HepG2 (cell line): ENCODE measurements around the gene GAS2L1. TPM values are rescaled to one million over a fixed set of nuclear protein-coding genes. Genes with fewer than 3 reads are reported as not detected.
A peak's percentile ranks its signal among the peaks of the same experiment; 100 is the strongest.

Experiments used
- ATAC-seq: fragments of 200-7000 bp; cut with Tn5 transposase; 3 replicates; pipeline ENCODE4 v1.9.1; 2020; ENCODE audit warnings: mild to moderate bottlenecking, moderate library complexity
- BruUV-seq: library from RNA; stranded (reverse); fragments of 400-500 nt; replicated peaks from 2 replicates; lab custom pipeline; 2021; lab: Mats Ljungman, UMichigan
- CTCF ChIA-PET: fragments of 300-600 bp; formaldehyde crosslinking; extraction: SDS; loops from one replicate; lab custom pipeline; 2021; ENCODE audit warnings: low total read pairs, inconsistent platforms, low intra/inter-chr PET ratio; lab: Yijun Ruan, JAX
- POLR2A ChIA-PET: fragments of 350-600 bp; sonication (Branson Sonifier 250); formaldehyde crosslinking; loops from one replicate; lab custom pipeline; 2020; ENCODE audit warnings: antibody characterized with exemption, inconsistent platforms; lab: Yijun Ruan, JAX
- DNase-seq: peaks from one replicate; pipeline ENCODE4 v3.0.0-alpha.2; 2015; ENCODE audit warnings: low spot score
- FAIRE-seq: peaks from 3 replicates; lab custom pipeline; 2011; peaks lifted over from hg19 to GRCh38; lab: Jason Lieb, UNC
- H2AFZ ChIP-seq: one replicate; pipeline ENCODE4 v1.6.1; 2011; ENCODE audit warnings: low read length, inconsistent platforms
- H3K27ac ChIP-seq: fragments of 300-600 bp; 3 replicates; pipeline ENCODE4 v1.8.0; 2011; ENCODE audit warnings: mixed run types, mild to moderate bottlenecking, mixed read lengths, low read length, inconsistent platforms; ENCODE audit not compliant: insufficient read depth; ENCODE audit errors: extremely low read length
- H3K27me3 ChIP-seq, 2 experiments: fragments of 200-600 bp in 1 of 2; 2 replicates in 1 of 2; 3 replicates in 1 of 2; pipeline versions ENCODE4 v1.6.0 to v1.8.0; 2011; ENCODE audit warnings: low read length in 2 of 2, mild to moderate bottlenecking in 2 of 2, moderate library complexity in 2 of 2, inconsistent platforms in 1 of 2; ENCODE audit not compliant: insufficient read depth in 2 of 2, control insufficient read depth in 1 of 2
- H3K36me3 ChIP-seq, 2 experiments: fragments of 200-600 bp in 1 of 2; replicated peaks in 1 of 2; 2 replicates in 1 of 2; 3 replicates in 1 of 2; pipeline versions ENCODE4 v1.5.1 to v1.8.0; 2011; ENCODE audit warnings: low read length in 2 of 2, inconsistent platforms in 1 of 2; ENCODE audit not compliant: insufficient read depth in 2 of 2, control insufficient read depth in 1 of 2
- H3K4me1 ChIP-seq: 2 replicates; pipeline ENCODE4 v1.5.1; 2012; ENCODE audit warnings: low read length, inconsistent platforms; ENCODE audit not compliant: insufficient read depth
- H3K4me2 ChIP-seq: 2 replicates; pipeline ENCODE4 v1.6.0; 2011; ENCODE audit warnings: low read depth, low read length, inconsistent platforms
- H3K4me3 ChIP-seq, 3 experiments: fragments of 200-600 bp in 1 of 3; sonication (generic), shearing (Covaris generic) in 1 of 3; replicated peaks in 1 of 3; 2 replicates each; pipeline ENCODE4 v1.5.1; 2011 to 2016; ENCODE audit warnings: low read length in 3 of 3, inconsistent platforms in 2 of 3, low read depth in 2 of 3, mild to moderate bottlenecking in 2 of 3, control low read depth in 1 of 3, mixed read lengths in 1 of 3; ENCODE audit not compliant: insufficient read depth in 1 of 3
- H3K79me2 ChIP-seq: one replicate; pipeline ENCODE4 v1.6.1; 2011; ENCODE audit warnings: low read length, inconsistent platforms; ENCODE audit not compliant: insufficient read depth
- H3K9ac ChIP-seq: 2 replicates; pipeline ENCODE4 v1.6.0; 2011; ENCODE audit warnings: mild to moderate bottlenecking, low read depth, low read length, inconsistent platforms; ENCODE audit not compliant: insufficient read depth
- H3K9me3 ChIP-seq: 2 replicates; pipeline ENCODE4 v1.5.1; 2012; ENCODE audit warnings: mild to moderate bottlenecking, low read length
- H4K20me1 ChIP-seq: 2 replicates; pipeline ENCODE4 v1.6.0; 2011; ENCODE audit warnings: inconsistent platforms, mild to moderate bottlenecking, low read length, moderate library complexity; ENCODE audit not compliant: insufficient read depth
- ARHGAP35 ChIP-seq: sonication (generic); formaldehyde crosslinking; IDR thresholded peaks from 2 replicates; pipeline ENCODE4 v1.9.0; 2022; ENCODE audit warnings: mild to moderate bottlenecking, inconsistent platforms, moderate library complexity, missing genetic modification reagents, borderline replicate concordance
- CEBPB ChIP-seq: IDR thresholded peaks from 2 replicates; pipeline ENCODE4 v1.6.1; 2011; ENCODE audit warnings: low read depth, low read length, improper control_type of control experiment, borderline replicate concordance
- IKZF4 ChIP-seq: sonication (generic); formaldehyde crosslinking; IDR thresholded peaks from 2 replicates; pipeline ENCODE4 v1.5.1; 2020; ENCODE audit warnings: borderline replicate concordance, mild to moderate bottlenecking, low read depth, missing genetic modification reagents; ENCODE audit errors: not compliant biosample characterization
- ZKSCAN5 ChIP-seq: sonication (generic); formaldehyde crosslinking; IDR thresholded peaks from 2 replicates; pipeline ENCODE4 v1.5.1; 2020; ENCODE audit warnings: mild to moderate bottlenecking, missing genetic modification reagents
- ZSCAN30 ChIP-seq: sonication (generic); formaldehyde crosslinking; IDR thresholded peaks from 2 replicates; pipeline ENCODE4 v1.5.0; 2020; ENCODE audit warnings: mild to moderate bottlenecking, missing genetic modification reagents
- WGBS: methylation state at CpG from one replicate; pipeline ENCODE4 v1.1.6; 2017; ENCODE audit warnings: low lambda C conversion rate; 5-methylcytosine and 5-hydroxymethylcytosine counted together
- in situ Hi-C: cut with HindIII; loops from 2 replicates; pipeline ENCODE4 v1.10.0; 2017; ENCODE audit warnings: low pct_unique_long_range_greater_than_20kb; ENCODE audit not compliant: extremely low pct_ligation_motif_present
- intact Hi-C: fragments of 100-400 bp; cut with micrococcal nuclease; formaldehyde crosslinking; loops from one replicate; pipeline ENCODE4 v1.10.0; 2022; ENCODE audit not compliant: unreplicated experiment
- polyA plus RNA-seq, 8 experiments: library from polyadenylated mRNA; depleted of rRNA in 3 of 8; stranded (reverse) in 7 of 8; unstranded in 1 of 8; fragments of >200 nt; fragmentation: Illumina TruSeq in 4 of 8; extraction: Trizol in 4 of 8; gene quantifications; 2 replicates each; pipeline versions ENCODE4 v1.2.1 to v1.2.3, GENCODE V29; 2011 to 2016; ENCODE audit warnings: low read depth in 4 of 8, missing spikeins in 1 of 8, mixed read lengths in 1 of 8; ENCODE audit not compliant: insufficient read depth in 1 of 8
- total RNA-seq, 5 experiments: library from RNA; depleted of rRNA; stranded (reverse); fragments of >200 nt; fragmentation: Illumina TruSeq; extraction: Trizol; gene quantifications; 2 replicates each; pipeline ENCODE4 v1.2.3, GENCODE V29; 2016; ENCODE audit warnings: low read depth in 1 of 5
- TF ChIP-seq, protein P1 (sequence below): IDR thresholded peaks from 2 replicates; pipeline ENCODE4 v1.6.1; 2018; ENCODE audit warnings: missing genetic modification reagents, mild to moderate bottlenecking, missing compliant biosample characterization
- TF ChIP-seq, protein P2 (sequence below): sonication (generic); formaldehyde crosslinking; IDR thresholded peaks from one replicate; pipeline ENCODE4 v1.5.1; 2020; ENCODE audit warnings: mild to moderate bottlenecking, missing genetic modification reagents; ENCODE audit errors: not compliant biosample characterization

Gene GAS2L1
- total and polyA plus RNA-seq, 2 of the 13 experiments (the other 11 are each of a cell fraction or from before 2014, with no cell fraction given) = 1.8 to 3.3 TPM

DNA sequence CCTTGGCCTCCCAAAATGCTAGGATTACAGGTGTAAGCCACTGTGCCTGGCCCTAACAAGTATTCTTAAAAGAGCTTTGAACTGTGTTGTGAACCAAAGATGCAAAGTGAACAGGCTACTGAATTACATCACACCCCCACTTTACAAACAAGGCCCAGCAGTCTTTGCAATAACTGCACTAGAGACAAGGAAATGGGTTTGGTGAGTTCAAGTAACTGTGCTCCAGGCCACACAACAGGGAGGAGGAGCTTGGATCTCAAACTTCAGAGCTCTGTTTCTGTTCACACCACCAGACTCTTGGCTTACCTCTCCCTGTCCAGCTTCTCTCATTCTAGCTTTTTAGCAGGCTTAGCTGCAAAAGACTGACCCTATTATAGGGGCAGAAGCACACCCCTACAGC, 39.5 kb downstream of the GAS2L1 start:
- ChIA-PET CTCF (no interaction called here), POLR2A (no interaction called here)
- Histone ChIP-seq H4K20me1 (no peaks in the 10 kb centered on the region), H3K9ac (no peak overlapping the region), H3K36me3 (peaks cover 15 to 50% of the 10 kb centered on the region in 2 experiments), H3K27me3 (no peaks in the 10 kb centered on the region), H3K4me3 (no peak overlapping the region), H3K9me3 (no peaks in the 10 kb centered on the region), H3K27ac (no peak overlapping the region), H2AFZ (no peak overlapping the region), H3K4me2 (no peak overlapping the region), H3K4me1 (peaks cover 32% of the 10 kb centered on the region), H3K79me2 (no peaks in the 10 kb centered on the region)
- peak; percentile 6; the same call in 1 of the 2 replicates for TF ChIP-seq CEBPB
- no peak for TF ChIP-seq ZKSCAN5
- TF ChIP-seq, protein P1, sequence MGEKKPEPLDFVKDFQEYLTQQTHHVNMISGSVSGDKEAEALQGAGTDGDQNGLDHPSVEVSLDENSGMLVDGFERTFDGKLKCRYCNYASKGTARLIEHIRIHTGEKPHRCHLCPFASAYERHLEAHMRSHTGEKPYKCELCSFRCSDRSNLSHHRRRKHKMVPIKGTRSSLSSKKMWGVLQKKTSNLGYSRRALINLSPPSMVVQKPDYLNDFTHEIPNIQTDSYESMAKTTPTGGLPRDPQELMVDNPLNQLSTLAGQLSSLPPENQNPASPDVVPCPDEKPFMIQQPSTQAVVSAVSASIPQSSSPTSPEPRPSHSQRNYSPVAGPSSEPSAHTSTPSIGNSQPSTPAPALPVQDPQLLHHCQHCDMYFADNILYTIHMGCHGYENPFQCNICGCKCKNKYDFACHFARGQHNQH (CRISPR knock-in tag) = no peak
- intact Hi-C loops = no loop called here
- BruUV-seq = no TSS peak
- FAIRE-seq (no peak), DNase-seq (no peak), ATAC-seq (no peak)
- in situ Hi-C loops = no loop called here

DNA sequence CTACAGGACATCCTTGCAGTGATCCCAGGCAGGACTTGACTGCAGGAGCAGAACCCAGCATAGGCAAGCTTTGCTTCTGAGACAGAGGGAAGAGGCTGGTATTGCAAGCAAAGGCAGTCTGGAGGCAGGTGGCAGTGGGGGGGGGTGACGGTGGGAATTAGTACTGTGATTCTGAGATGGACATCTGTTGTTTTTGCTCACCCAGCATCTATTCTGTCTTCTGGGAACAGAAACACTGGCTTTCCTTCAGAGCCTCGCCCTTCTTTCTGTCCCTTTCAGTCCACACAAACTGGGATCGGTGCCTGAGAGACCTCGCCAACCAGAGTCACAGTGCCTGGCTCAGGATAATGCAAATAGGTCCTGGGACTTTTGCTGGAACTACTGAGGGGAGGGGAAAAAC, 40.2 kb downstream of the GAS2L1 start:
- CTCF ChIA-PET = no interaction called here
- no TSS peak for BruUV-seq
- 96% methylated on average over 4 of the region's 4 CpGs for WGBS
- no peak for TF ChIP-seq ARHGAP35
- no peak for TF ChIP-seq IKZF4 (CRISPR knock-in tag)
- no peak for TF ChIP-seq ZSCAN30 (CRISPR knock-in tag)
- TF ChIP-seq, protein P2, sequence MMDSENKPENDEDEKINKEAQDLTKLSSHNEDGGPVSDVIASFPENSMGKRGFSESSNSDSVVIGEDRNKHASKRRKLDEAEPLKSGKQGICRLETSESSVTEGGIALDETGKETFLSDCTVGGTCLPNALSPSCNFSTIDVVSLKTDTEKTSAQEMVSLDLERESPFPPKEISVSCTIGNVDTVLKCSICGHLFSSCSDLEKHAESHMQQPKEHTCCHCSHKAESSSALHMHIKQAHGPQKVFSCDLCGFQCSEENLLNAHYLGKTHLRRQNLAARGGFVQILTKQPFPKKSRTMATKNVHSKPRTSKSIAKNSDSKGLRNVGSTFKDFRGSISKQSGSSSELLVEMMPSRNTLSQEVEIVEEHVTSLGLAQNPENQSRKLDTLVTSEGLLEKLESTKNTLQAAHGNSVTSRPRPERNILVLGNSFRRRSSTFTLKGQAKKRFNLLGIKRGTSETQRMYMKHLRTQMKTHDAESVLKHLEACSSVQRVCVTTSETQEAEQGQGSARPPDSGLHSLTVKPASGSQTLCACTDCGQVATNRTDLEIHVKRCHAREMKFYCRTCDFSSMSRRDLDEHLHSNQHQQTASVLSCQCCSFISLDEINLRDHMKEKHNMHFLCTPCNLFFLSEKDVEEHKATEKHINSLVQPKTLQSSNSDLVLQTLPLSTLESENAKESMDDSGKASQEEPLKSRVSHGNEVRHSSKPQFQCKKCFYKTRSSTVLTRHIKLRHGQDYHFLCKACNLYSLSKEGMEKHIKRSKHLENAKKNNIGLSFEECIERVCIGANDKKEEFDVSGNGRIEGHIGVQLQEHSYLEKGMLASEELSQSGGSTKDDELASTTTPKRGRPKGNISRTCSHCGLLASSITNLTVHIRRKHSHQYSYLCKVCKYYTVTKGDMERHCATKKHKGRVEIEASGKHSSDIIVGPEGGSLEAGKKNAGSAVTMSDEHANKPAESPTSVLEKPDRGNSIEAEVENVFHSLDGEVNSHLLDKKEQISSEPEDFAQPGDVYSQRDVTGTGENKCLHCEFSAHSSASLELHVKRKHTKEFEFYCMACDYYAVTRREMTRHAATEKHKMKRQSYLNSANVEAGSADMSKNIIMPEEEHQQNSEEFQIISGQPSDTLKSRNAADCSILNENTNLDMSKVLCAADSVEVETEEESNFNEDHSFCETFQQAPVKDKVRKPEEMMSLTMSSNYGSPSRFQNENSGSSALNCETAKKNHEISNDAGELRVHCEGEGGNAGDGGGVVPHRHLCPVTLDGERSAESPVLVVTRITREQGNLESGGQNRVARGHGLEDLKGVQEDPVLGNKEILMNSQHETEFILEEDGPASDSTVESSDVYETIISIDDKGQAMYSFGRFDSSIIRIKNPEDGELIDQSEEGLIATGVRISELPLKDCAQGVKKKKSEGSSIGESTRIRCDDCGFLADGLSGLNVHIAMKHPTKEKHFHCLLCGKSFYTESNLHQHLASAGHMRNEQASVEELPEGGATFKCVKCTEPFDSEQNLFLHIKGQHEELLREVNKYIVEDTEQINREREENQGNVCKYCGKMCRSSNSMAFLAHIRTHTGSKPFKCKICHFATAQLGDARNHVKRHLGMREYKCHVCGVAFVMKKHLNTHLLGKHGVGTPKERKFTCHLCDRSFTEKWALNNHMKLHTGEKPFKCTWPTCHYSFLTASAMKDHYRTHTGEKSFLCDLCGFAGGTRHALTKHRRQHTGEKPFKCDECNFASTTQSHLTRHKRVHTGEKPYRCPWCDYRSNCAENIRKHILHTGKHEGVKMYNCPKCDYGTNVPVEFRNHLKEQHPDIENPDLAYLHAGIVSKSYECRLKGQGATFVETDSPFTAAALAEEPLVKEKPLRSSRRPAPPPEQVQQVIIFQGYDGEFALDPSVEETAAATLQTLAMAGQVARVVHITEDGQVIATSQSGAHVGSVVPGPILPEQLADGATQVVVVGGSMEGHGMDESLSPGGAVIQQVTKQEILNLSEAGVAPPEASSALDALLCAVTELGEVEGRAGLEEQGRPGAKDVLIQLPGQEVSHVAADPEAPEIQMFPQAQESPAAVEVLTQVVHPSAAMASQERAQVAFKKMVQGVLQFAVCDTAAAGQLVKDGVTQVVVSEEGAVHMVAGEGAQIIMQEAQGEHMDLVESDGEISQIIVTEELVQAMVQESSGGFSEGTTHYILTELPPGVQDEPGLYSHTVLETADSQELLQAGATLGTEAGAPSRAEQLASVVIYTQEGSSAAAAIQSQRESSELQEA = no peak

More for the DNA sequence above, 40.2 kb downstream of the GAS2L1 start:
- in situ Hi-C loops (no loop called here), intact Hi-C loops (no loop called here)
- Histone ChIP-seq H3K9me3 (no peaks in the 10 kb centered on the region), H3K36me3 (peaks cover 15 to 50% of the 10 kb centered on the region in 2 experiments), H3K27ac (no peak overlapping the region), H3K4me3 (no peak overlapping the region), H3K9ac (no peak overlapping the region), H3K4me2 (no peak overlapping the region), H3K79me2 (no peaks in the 10 kb centered on the region), H3K27me3 (no peaks in the 10 kb centered on the region), H2AFZ (no peak overlapping the region), H3K4me1 (peaks cover 29% of the 10 kb centered on the region), H4K20me1 (no peaks in the 10 kb centered on the region)
- ATAC-seq = no peak
- DNase-seq = no peak
- FAIRE-seq = no peak
- POLR2A ChIA-PET = no interaction called here
